ENCODE data around the gene COPA.
A peak's percentile ranks its signal among the peaks of the same experiment; 100 is the strongest.

The COPA gene

DNA sequence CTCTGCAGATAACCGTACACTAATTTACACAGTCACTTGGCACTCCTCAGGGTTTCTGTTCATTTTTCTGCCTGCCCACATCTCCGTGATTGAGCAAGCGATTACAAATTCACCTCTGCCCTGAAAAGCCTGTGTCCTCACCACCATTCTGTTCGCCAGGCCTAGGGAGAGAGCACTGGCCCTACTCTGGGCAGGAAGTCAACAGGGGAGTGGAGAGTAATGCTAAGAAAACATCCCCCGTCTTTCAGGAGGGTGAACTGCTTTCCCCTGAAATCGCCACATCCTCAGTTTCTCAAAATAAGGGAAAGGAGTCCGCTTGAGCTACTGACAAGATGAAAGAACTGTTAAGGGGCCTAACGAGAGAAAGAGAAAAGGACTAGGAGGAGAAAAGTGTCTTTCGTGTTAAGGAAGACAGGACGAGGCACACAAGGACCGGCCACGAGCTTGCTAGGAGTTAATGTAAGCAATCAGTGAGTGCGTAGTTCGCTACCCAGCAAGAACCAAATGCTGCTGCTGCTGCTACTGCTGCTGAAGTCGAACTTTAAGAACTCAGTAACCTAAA is 58.7 kb downstream of the COPA start:
- peak overlapping the region; percentile 98 to 100 (median 99) for H3K9ac ChIP-seq (ENCODE audit: low read length in 5 of 5)
- H3K36me3 ChIP-seq (ENCODE audit: control insufficient read depth in 5 of 5, insufficient read depth in 5 of 5, low read length in 5 of 5), result peaks cover 20 to 47% (median 36%) of the 10 kb centered on the region in 5 donors
- H3K4me3 ChIP-seq (ENCODE audit: low read depth in 1 of 5, low read length in 5 of 5), result peak overlapping the region; percentile 83 to 99 (median 96)
- H3K4me1 ChIP-seq (ENCODE audit: control insufficient read depth in 5 of 5, insufficient read depth in 5 of 5, low read length in 5 of 5), result peaks cover 7 to 68% (median 55%) of the 10 kb centered on the region in 5 donors
- H3K27ac ChIP-seq (ENCODE audit: low read depth, low read length), result peak overlapping the region; percentile 99
- no peaks in the 10 kb centered on the region for H3K27me3 ChIP-seq (ENCODE audit: control insufficient read depth in 5 of 5, insufficient read depth in 4 of 5, low read length in 5 of 5)
- H3K9me3 ChIP-seq (ENCODE audit: control insufficient read depth in 5 of 5, low read length in 5 of 5), result no peaks in the 10 kb centered on the region

GRCh38 chr1:160282807-160283206 is 60.2 kb downstream of the COPA start:
- peaks cover 27 to 54% (median 47%) of the 10 kb centered on the region in 5 donors for H3K36me3 ChIP-seq (ENCODE audit: control insufficient read depth in 5 of 5, insufficient read depth in 5 of 5, low read length in 5 of 5)
- H3K27ac ChIP-seq (ENCODE audit: low read depth, low read length), result peak overlapping the region; percentile 99

GRCh38 chr1:160277987-160278386 is 65.1 kb downstream of the COPA start:
- H3K9me3 ChIP-seq (ENCODE audit: control insufficient read depth in 5 of 5, low read length in 5 of 5), result no peaks in the 10 kb centered on the region
- no peaks in the 10 kb centered on the region for H3K27me3 ChIP-seq (ENCODE audit: control insufficient read depth in 5 of 5, insufficient read depth in 4 of 5, low read length in 5 of 5)
- H3K4me3 ChIP-seq (ENCODE audit: low read depth in 1 of 5, low read length in 5 of 5), result no peak overlapping the region
- no peak overlapping the region for H3K27ac ChIP-seq (ENCODE audit: low read depth, low read length)
- no peak overlapping the region for H3K9ac ChIP-seq (ENCODE audit: low read length in 5 of 5)
- H3K4me1 ChIP-seq (ENCODE audit: control insufficient read depth in 5 of 5, insufficient read depth in 5 of 5, low read length in 5 of 5), result peaks cover 2 to 35% (median 25%) of the 10 kb centered on the region in 5 donors
- peaks cover 41 to 73% (median 62%) of the 10 kb centered on the region in 5 donors for H3K36me3 ChIP-seq (ENCODE audit: control insufficient read depth in 5 of 5, insufficient read depth in 5 of 5, low read length in 5 of 5)

More at GRCh38 chr1:160282807-160283206, 60.2 kb downstream of the COPA start:
- H3K4me1 ChIP-seq (ENCODE audit: control insufficient read depth in 5 of 5, insufficient read depth in 5 of 5, low read length in 5 of 5), result peaks cover 7 to 71% (median 56%) of the 10 kb centered on the region in 5 donors
- H3K4me3 ChIP-seq (ENCODE audit: low read depth in 1 of 5, low read length in 5 of 5), result peak overlapping the region in 4 of 5 donors; percentile 84 to 99 (median 96)
- H3K9ac ChIP-seq (ENCODE audit: low read length in 5 of 5), result peak overlapping the region; percentile 19 to 99 (median 57)
- no peaks in the 10 kb centered on the region for H3K9me3 ChIP-seq (ENCODE audit: control insufficient read depth in 5 of 5, low read length in 5 of 5)
- H3K27me3 ChIP-seq (ENCODE audit: control insufficient read depth in 5 of 5, insufficient read depth in 4 of 5, low read length in 5 of 5), result no peaks in the 10 kb centered on the region

DNA sequence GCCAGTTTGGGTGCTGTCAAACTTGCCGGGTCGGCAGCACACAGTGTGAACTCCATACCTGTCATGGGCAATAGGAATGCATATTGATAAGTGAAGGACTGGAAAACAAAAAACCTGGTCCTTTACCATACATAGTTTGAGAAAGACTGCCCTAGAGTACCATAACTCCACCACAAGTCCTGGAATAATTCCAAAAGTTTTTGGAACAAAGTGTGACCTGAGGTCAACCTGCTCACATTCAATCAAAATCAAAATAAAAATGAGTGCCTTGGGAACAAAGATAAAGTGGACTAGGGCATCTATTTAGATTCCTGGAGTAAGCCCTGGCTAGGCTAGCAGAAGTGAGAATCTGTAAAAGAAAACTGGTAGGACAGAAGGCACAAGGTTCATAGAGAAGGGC is 65.7 kb downstream of the COPA start:
- peaks cover 40 to 67% (median 58%) of the 10 kb centered on the region in 5 donors for H3K36me3 ChIP-seq (ENCODE audit: control insufficient read depth in 5 of 5, insufficient read depth in 5 of 5, low read length in 5 of 5)
- H3K9ac ChIP-seq (ENCODE audit: low read length in 5 of 5), result no peak overlapping the region
- H3K27ac ChIP-seq (ENCODE audit: low read depth, low read length), result peak overlapping the region; percentile 3
- no peak overlapping the region for H3K4me3 ChIP-seq (ENCODE audit: low read depth in 1 of 5, low read length in 5 of 5)
- H3K4me1 ChIP-seq (ENCODE audit: control insufficient read depth in 5 of 5, insufficient read depth in 5 of 5, low read length in 5 of 5), result peaks cover 1 to 28% (median 18%) of the 10 kb centered on the region in 5 donors
- H3K27me3 ChIP-seq (ENCODE audit: control insufficient read depth in 5 of 5, insufficient read depth in 4 of 5, low read length in 5 of 5), result no peaks in the 10 kb centered on the region
- H3K9me3 ChIP-seq (ENCODE audit: control insufficient read depth in 5 of 5, low read length in 5 of 5), result no peaks in the 10 kb centered on the region

- Histone ChIP-seq H3K36me3 (ENCODE audit: control insufficient read depth in 5 of 5, insufficient read depth in 5 of 5, low read length in 5 of 5) (peaks cover 0 to 4% (median 2%) of the 10 kb centered on the region in 5 donors), H3K9ac (ENCODE audit: low read length in 5 of 5) (no peak overlapping the region), H3K9me3 (ENCODE audit: control insufficient read depth in 5 of 5, low read length in 5 of 5) (no peaks in the 10 kb centered on the region), H3K4me3 (ENCODE audit: low read depth in 1 of 5, low read length in 5 of 5) (no peak overlapping the region), H3K4me1 (ENCODE audit: control insufficient read depth in 5 of 5, insufficient read depth in 5 of 5, low read length in 5 of 5) (no peaks in the 10 kb centered on the region), H3K27ac (ENCODE audit: low read depth, low read length) (no peak overlapping the region), H3K27me3 (ENCODE audit: control insufficient read depth in 5 of 5, insufficient read depth in 4 of 5, low read length in 5 of 5) (no peaks in the 10 kb centered on the region)
These were observed 72.0 kb downstream of the COPA start for GRCh38 chr1:160271025-160271424.

- Histone ChIP-seq H3K36me3 (ENCODE audit: control insufficient read depth in 5 of 5, insufficient read depth in 5 of 5, low read length in 5 of 5) (no peaks in the 10 kb centered on the region), H3K27ac (ENCODE audit: low read depth, low read length) (no peak overlapping the region), H3K4me1 (ENCODE audit: control insufficient read depth in 5 of 5, insufficient read depth in 5 of 5, low read length in 5 of 5) (peaks cover 0 to 7% (median 5%) of the 10 kb centered on the region in 5 donors), H3K9ac (ENCODE audit: low read length in 5 of 5) (no peak overlapping the region), H3K27me3 (ENCODE audit: control insufficient read depth in 5 of 5, insufficient read depth in 4 of 5, low read length in 5 of 5) (no peaks in the 10 kb centered on the region), H3K9me3 (ENCODE audit: control insufficient read depth in 5 of 5, low read length in 5 of 5) (no peaks in the 10 kb centered on the region), H3K4me3 (ENCODE audit: low read depth in 1 of 5, low read length in 5 of 5) (no peak overlapping the region)
These were observed 75.6 kb downstream of the COPA start for GRCh38 chr1:160267284-160267991.

GRCh38 chr1:160264795-160265307 is 78.2 kb downstream of the COPA start:
- no peaks in the 10 kb centered on the region for H3K36me3 ChIP-seq (ENCODE audit: control insufficient read depth in 5 of 5, insufficient read depth in 5 of 5, low read length in 5 of 5)
- H3K27ac ChIP-seq (ENCODE audit: low read depth, low read length), result no peak overlapping the region
- no peaks in the 10 kb centered on the region for H3K27me3 ChIP-seq (ENCODE audit: control insufficient read depth in 5 of 5, insufficient read depth in 4 of 5, low read length in 5 of 5)
- H3K4me1 ChIP-seq (ENCODE audit: control insufficient read depth in 5 of 5, insufficient read depth in 5 of 5, low read length in 5 of 5), result peaks cover 4 to 28% (median 20%) of the 10 kb centered on the region in 5 donors
- no peak overlapping the region for H3K4me3 ChIP-seq (ENCODE audit: low read depth in 1 of 5, low read length in 5 of 5)
- H3K9me3 ChIP-seq (ENCODE audit: control insufficient read depth in 5 of 5, low read length in 5 of 5), result no peaks in the 10 kb centered on the region
- H3K9ac ChIP-seq (ENCODE audit: low read length in 5 of 5), result no peak overlapping the region

- peak within 1 kb of the TSS; percentile 92 to 99 (median 98) for H3K4me3 ChIP-seq (ENCODE audit: low read depth in 1 of 5, low read length in 5 of 5)
- no peaks in the 10 kb centered on the region for H3K27me3 ChIP-seq (ENCODE audit: control insufficient read depth in 5 of 5, insufficient read depth in 4 of 5, low read length in 5 of 5)
- H3K4me1 ChIP-seq (ENCODE audit: control insufficient read depth in 5 of 5, insufficient read depth in 5 of 5, low read length in 5 of 5), result peaks cover 4 to 35% (median 25%) of the 10 kb centered on the region in 5 donors
- peaks cover 0 to 2% (median 0%) of the 10 kb centered on the region in 5 donors for H3K36me3 ChIP-seq (ENCODE audit: control insufficient read depth in 5 of 5, insufficient read depth in 5 of 5, low read length in 5 of 5)
- no peaks in the 10 kb centered on the region for H3K9me3 ChIP-seq (ENCODE audit: control insufficient read depth in 5 of 5, low read length in 5 of 5)
- H3K27ac ChIP-seq (ENCODE audit: low read depth, low read length), result peak within 1 kb of the TSS; percentile 99
- H3K9ac ChIP-seq (ENCODE audit: low read length in 5 of 5), result peak within 1 kb of the TSS; percentile 93 to 100 (median 97)
These were observed 80.9 kb downstream of the COPA start, which contains the start of gene DCAF8 for GRCh38 chr1:160261893-160262794. TSS of gene DCAF8 (minus strand) at chr1:160262549. CDS start at chr1:160244008, 18,541 bp downstream.

- Histone ChIP-seq H3K9me3 (ENCODE audit: control insufficient read depth in 5 of 5, low read length in 5 of 5) (no peaks in the 10 kb centered on the region), H3K4me1 (ENCODE audit: control insufficient read depth in 5 of 5, insufficient read depth in 5 of 5, low read length in 5 of 5) (peaks cover 4 to 40% (median 31%) of the 10 kb centered on the region in 5 donors), H3K4me3 (ENCODE audit: low read depth in 1 of 5, low read length in 5 of 5) (peak overlapping the region; percentile 92 to 99 (median 98)), H3K27me3 (ENCODE audit: control insufficient read depth in 5 of 5, insufficient read depth in 4 of 5, low read length in 5 of 5) (no peaks in the 10 kb centered on the region), H3K9ac (ENCODE audit: low read length in 5 of 5) (peak overlapping the region; percentile 57 to 100 (median 97)), H3K36me3 (ENCODE audit: control insufficient read depth in 5 of 5, insufficient read depth in 5 of 5, low read length in 5 of 5) (peaks cover 0 to 2% (median 0%) of the 10 kb centered on the region in 5 donors), H3K27ac (ENCODE audit: low read depth, low read length) (peak overlapping the region; percentile 99)
These were observed 81.5 kb downstream of the COPA start for GRCh38 chr1:160261556-160261892.

All from subcutaneous abdominal adipose tissue (tissue), 5 donors.